H9 (cell line): ENCODE data around the gene BMP8A. TPM values are rescaled to one million over a fixed set of nuclear protein-coding genes. Genes with fewer than 3 reads are reported as not detected.

Source experiments
- DNase-seq: peaks from one replicate; pipeline ENCODE4 v3.0.0-alpha.2; 2017
- H2AFZ ChIP-seq: one replicate; pipeline ENCODE4 v1.6.1; 2013; ENCODE audit warnings: mild to moderate bottlenecking, low read length, control low read depth, moderate library complexity
- H2AK5ac ChIP-seq: 2 replicates; pipeline ENCODE4 v1.6.1; 2013; ENCODE audit warnings: low read length, control low read depth, mixed read lengths; ENCODE audit not compliant: insufficient read length
- H2BK120ac ChIP-seq: one replicate; pipeline ENCODE4 v1.6.1; 2013; ENCODE audit warnings: low read depth, mild to moderate bottlenecking, low read length, control low read depth, inconsistent platforms; ENCODE audit not compliant: poor library complexity, severe bottlenecking
- H2BK12ac ChIP-seq: 2 replicates; pipeline ENCODE4 v1.6.1; 2013; ENCODE audit warnings: low read length, control low read depth, mixed read lengths, low read depth; ENCODE audit not compliant: insufficient read length
- H2BK15ac ChIP-seq: 2 replicates; pipeline ENCODE4 v1.6.1; 2013; ENCODE audit warnings: low read depth, low read length, control low read depth
- H2BK20ac ChIP-seq: one replicate; pipeline ENCODE4 v1.6.1; 2013; ENCODE audit warnings: low read depth, mild to moderate bottlenecking, low read length, control low read depth, inconsistent platforms; ENCODE audit not compliant: poor library complexity, severe bottlenecking
- H2BK5ac ChIP-seq: 2 replicates; pipeline ENCODE4 v1.6.1; 2013; ENCODE audit warnings: low read length, control low read depth, mixed read lengths; ENCODE audit not compliant: insufficient read length
- H3K14ac ChIP-seq: 2 replicates; pipeline ENCODE4 v1.6.1; 2013; ENCODE audit warnings: low read length, control low read depth; ENCODE audit not compliant: insufficient read depth
- H3K18ac ChIP-seq: 2 replicates; pipeline ENCODE4 v1.6.1; 2013; ENCODE audit warnings: low read depth, mild to moderate bottlenecking, mixed read lengths, low read length, control low read depth; ENCODE audit not compliant: insufficient read length
- H3K23ac ChIP-seq: 2 replicates; pipeline ENCODE4 v1.6.1; 2013; ENCODE audit warnings: low read length, control low read depth, mixed read lengths, low read depth; ENCODE audit not compliant: insufficient read length
- H3K23me2 ChIP-seq: 2 replicates; pipeline ENCODE4 v1.6.1; 2013; ENCODE audit warnings: low read depth, mild to moderate bottlenecking, mixed read lengths, low read length, control low read depth; ENCODE audit not compliant: insufficient read length, poor library complexity, severe bottlenecking
- H3K27ac ChIP-seq: 2 replicates; pipeline ENCODE4 v1.5.1; 2013; ENCODE audit warnings: low read length, control low read depth, mixed read lengths, low read depth; ENCODE audit not compliant: insufficient read length
- H3K27me3 ChIP-seq: 2 replicates; pipeline ENCODE4 v1.6.1; 2013; ENCODE audit warnings: low read length, control low read depth, inconsistent platforms; ENCODE audit not compliant: insufficient read depth
- H3K4ac ChIP-seq: 2 replicates; pipeline ENCODE4 v1.6.1; 2013; ENCODE audit warnings: low read depth, mild to moderate bottlenecking, control low read depth, inconsistent platforms, low read length, moderate library complexity
- H3K4me1 ChIP-seq: 2 replicates; pipeline ENCODE4 v1.6.1; 2013; ENCODE audit warnings: low read length, control low read depth, inconsistent platforms; ENCODE audit not compliant: insufficient read depth
- H3K4me2 ChIP-seq: 2 replicates; pipeline ENCODE4 v1.6.1; 2013; ENCODE audit warnings: low read length, control low read depth, mixed read lengths; ENCODE audit not compliant: insufficient read length, insufficient read depth
- H3K56ac ChIP-seq: 2 replicates; pipeline ENCODE4 v1.6.1; 2013; ENCODE audit warnings: low read depth, mild to moderate bottlenecking, mixed read lengths, low read length, control low read depth; ENCODE audit not compliant: insufficient read length
- H3K79me1 ChIP-seq: 2 replicates; pipeline ENCODE4 v1.6.1; 2013; ENCODE audit warnings: low read depth, mild to moderate bottlenecking, moderate library complexity, low read length, control low read depth, inconsistent platforms; ENCODE audit not compliant: insufficient read depth, poor library complexity, severe bottlenecking
- H3K79me2 ChIP-seq: 2 replicates; pipeline ENCODE4 v1.6.1; 2013; ENCODE audit warnings: low read length, control low read depth, inconsistent platforms; ENCODE audit not compliant: insufficient read depth
- H3K9ac ChIP-seq: 2 replicates; pipeline ENCODE4 v1.6.1; 2013; ENCODE audit warnings: low read length, control low read depth, mixed read lengths; ENCODE audit not compliant: insufficient read length; ENCODE audit errors: extremely low read depth
- H3K9me3 ChIP-seq: one replicate; pipeline ENCODE4 v1.6.1; 2013; ENCODE audit warnings: low read depth, low read length, inconsistent platforms; ENCODE audit not compliant: control insufficient read depth
- H3T11ph ChIP-seq: one replicate; pipeline ENCODE4 v1.6.1; 2013; ENCODE audit warnings: mild to moderate bottlenecking, low read length, control low read depth, inconsistent platforms
- H4K20me1 ChIP-seq: one replicate; pipeline ENCODE4 v1.6.1; 2013; ENCODE audit not compliant: control insufficient read depth, insufficient read length, insufficient read depth
- H4K5ac ChIP-seq: 2 replicates; pipeline ENCODE4 v1.6.1; 2013; ENCODE audit warnings: low read depth, mild to moderate bottlenecking, mixed read lengths, low read length, control low read depth; ENCODE audit not compliant: insufficient read length
- H4K8ac ChIP-seq: replicated peaks from 2 replicates; pipeline ENCODE4 v1.6.1; 2013; ENCODE audit warnings: low read length, control low read depth, mixed read lengths, low read depth; ENCODE audit not compliant: insufficient read length
- H4K91ac ChIP-seq: 2 replicates; pipeline ENCODE4 v1.6.1; 2013; ENCODE audit warnings: low read depth, mild to moderate bottlenecking, moderate library complexity, mixed read lengths, low read length, control low read depth; ENCODE audit not compliant: insufficient read length
- H3K27ac Mint-ChIP-seq, 3 experiments: 2 replicates in 2 of 3; 3 replicates in 1 of 3; pipeline ENCODE4 v1.8.0; 2020 to 2021; ENCODE audit warnings: mixed read lengths in 3 of 3, mild to moderate bottlenecking in 1 of 3, moderate library complexity in 1 of 3
- H3K27me3 Mint-ChIP-seq: 2 replicates; pipeline ENCODE4 v1.8.0; 2021; ENCODE audit warnings: low read depth, mild to moderate bottlenecking, moderate library complexity, mixed read lengths
- H3K36me3 Mint-ChIP-seq, 3 experiments: 2 replicates in 2 of 3; 3 replicates in 1 of 3; pipeline ENCODE4 v1.8.0; 2020 to 2021; ENCODE audit warnings: low read depth in 3 of 3, mixed read lengths in 3 of 3; ENCODE audit not compliant: insufficient read depth in 1 of 3
- H3K4me1 Mint-ChIP-seq, 2 experiments: 2 replicates each; pipeline ENCODE4 v1.8.0; 2020; ENCODE audit warnings: mixed read lengths in 2 of 2
- H3K4me3 Mint-ChIP-seq, 2 experiments: 2 replicates in 1 of 2; 3 replicates in 1 of 2; pipeline ENCODE4 v1.8.0; 2020 to 2021; ENCODE audit warnings: mild to moderate bottlenecking in 2 of 2, mixed read lengths in 2 of 2, moderate library complexity in 1 of 2
- H3K9me3 Mint-ChIP-seq, 2 experiments: 2 replicates in 1 of 2; 3 replicates in 1 of 2; pipeline ENCODE4 v1.8.0; 2020; ENCODE audit warnings: mild to moderate bottlenecking in 2 of 2, mixed read lengths in 2 of 2, moderate library complexity in 1 of 2
- CTCF ChIP-seq: fragments of 200-600 bp; sonication (generic); conservative IDR thresholded peaks from 3 replicates; pipeline ENCODE4 v1.8.0; 2021; ENCODE audit warnings: antibody characterized with exemption, mild to moderate bottlenecking
- WGBS: extraction: QIAGEN DNeasy Blood & Tissue Kit; methylation state at CpG from one replicate; pipeline ENCODE4 v1.1.7; 2013; ENCODE audit warnings: missing lambda C conversion rate, low lambda C conversion rate, mixed read lengths; ENCODE audit not compliant: insufficient read length; ENCODE audit errors: extremely low coverage; 5-methylcytosine and 5-hydroxymethylcytosine counted together
- total RNA-seq: library from RNA; stranded (reverse); gene quantifications from 2 replicates; pipeline ENCODE4 v1.2.1, GENCODE V29; 2021

The BMP8A gene
- total RNA-seq, 1 experiment from 2014 or later = 0.52 TPM

DNA sequence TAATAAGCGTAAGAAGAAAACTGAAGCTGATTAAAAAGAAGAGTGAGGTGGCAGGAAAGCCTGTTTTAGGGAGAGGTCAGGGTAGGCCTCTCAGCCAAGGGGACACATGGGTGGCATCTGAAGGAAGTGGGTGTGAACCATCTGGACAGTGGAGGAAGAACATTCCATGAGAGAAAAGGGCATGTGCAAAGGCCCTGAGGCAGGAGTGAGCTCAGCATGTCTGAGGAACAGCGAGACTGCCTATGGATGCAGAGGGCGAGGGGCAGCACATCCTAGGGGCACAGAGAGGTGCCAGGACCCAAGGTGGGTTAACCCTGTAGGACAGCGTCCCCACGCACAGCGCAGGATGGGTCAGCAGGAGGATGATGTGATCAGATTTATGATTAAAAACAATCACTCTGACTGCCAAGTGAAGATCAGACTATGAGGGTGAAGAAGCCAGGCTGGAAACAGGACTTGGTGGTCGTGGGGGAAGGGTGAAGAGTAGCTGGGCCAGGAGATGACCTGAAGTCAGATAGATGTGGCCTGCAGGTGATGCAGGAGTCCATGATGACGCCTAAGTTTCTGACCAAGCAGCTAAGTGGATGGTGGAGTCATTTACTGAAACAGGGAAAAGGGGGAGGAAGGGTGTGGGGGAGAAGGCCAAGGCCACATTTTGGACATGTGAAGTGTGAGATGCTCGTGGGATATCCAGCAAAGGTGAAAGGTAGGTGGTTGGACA, 47.3 kb downstream of the BMP8A start:
- Histone ChIP-seq H3K9me3 (no peaks in the 10 kb centered on the region), H4K20me1 (no peaks in the 10 kb centered on the region), H3K27ac (no peak overlapping the region), H3K4me1 (no peaks in the 10 kb centered on the region), H3K18ac (no peak overlapping the region), H3K23ac (no peak overlapping the region), H2AK5ac (no peak overlapping the region), H2BK20ac (no peak overlapping the region), H4K5ac (no peak overlapping the region), H3K4me2 (no peak overlapping the region), H3K23me2 (no peaks in the 10 kb centered on the region), H4K8ac (no peak overlapping the region), H2BK5ac (no peak overlapping the region), H3K79me1 (no peaks in the 10 kb centered on the region), H3K4ac (no peak overlapping the region), H2BK15ac (no peak overlapping the region), H3T11ph (no peak overlapping the region), H4K91ac (no peak overlapping the region), H2AFZ (no peak overlapping the region), H3K27me3 (no peaks in the 10 kb centered on the region), H3K14ac (no peak overlapping the region), H2BK120ac (no peak overlapping the region), H2BK12ac (no peak overlapping the region), H3K56ac (no peak overlapping the region), H3K79me2 (no peaks in the 10 kb centered on the region), H3K9ac (no peak overlapping the region)
- H3K36me3 Mint-ChIP-seq = peaks cover 2 to 35% (median 15%) of the 10 kb centered on the region in 3 experiments; a peak in 4 of 7 replicates
- no peak for TF ChIP-seq CTCF
- H3K4me3 Mint-ChIP-seq = no peak overlapping the region
- H3K27ac Mint-ChIP-seq = no peak overlapping the region
- no peaks in the 10 kb centered on the region for H3K27me3 Mint-ChIP-seq
- no peaks in the 10 kb centered on the region for H3K4me1 Mint-ChIP-seq
- no CpG with 5 or more reads among the region's 9 CpGs for WGBS
- DNase-seq = no peak
- no peaks in the 10 kb centered on the region for H3K9me3 Mint-ChIP-seq
